GM12874 (cell line): ENCODE data around the gene ZNRD2.
A peak's percentile ranks its signal among the peaks of the same experiment; 100 is the strongest.

ENCODE experiments used
- TF ChIP-seq, protein P1 (sequence below): IDR thresholded peaks from 2 replicates; pipeline ENCODE4 v1.5.1; 2011; ENCODE audit warnings: low read depth, mild to moderate bottlenecking, control low read depth, low read length, moderate library complexity; ENCODE audit not compliant: insufficient read depth

The ZNRD2 gene

DNA sequence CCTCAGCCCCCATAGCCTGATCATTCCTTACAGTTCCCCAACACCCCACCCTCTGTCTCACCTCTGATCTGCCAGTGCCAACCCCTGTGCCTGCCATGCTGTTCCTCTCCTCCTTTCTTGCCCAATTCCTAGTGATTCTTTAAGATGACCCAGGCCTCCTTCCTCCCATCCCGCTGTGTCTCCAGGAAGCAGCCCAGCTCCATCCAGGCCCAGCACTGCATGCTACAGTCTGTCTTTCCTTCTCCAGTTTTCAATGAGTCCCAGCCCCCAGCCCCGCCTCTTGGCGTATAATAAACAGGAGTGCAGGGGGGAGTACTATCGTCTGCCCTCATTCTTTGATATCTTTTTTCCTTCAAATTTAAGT is 24.4 kb upstream of the ZNRD2 start:
- TF ChIP-seq, protein P1, sequence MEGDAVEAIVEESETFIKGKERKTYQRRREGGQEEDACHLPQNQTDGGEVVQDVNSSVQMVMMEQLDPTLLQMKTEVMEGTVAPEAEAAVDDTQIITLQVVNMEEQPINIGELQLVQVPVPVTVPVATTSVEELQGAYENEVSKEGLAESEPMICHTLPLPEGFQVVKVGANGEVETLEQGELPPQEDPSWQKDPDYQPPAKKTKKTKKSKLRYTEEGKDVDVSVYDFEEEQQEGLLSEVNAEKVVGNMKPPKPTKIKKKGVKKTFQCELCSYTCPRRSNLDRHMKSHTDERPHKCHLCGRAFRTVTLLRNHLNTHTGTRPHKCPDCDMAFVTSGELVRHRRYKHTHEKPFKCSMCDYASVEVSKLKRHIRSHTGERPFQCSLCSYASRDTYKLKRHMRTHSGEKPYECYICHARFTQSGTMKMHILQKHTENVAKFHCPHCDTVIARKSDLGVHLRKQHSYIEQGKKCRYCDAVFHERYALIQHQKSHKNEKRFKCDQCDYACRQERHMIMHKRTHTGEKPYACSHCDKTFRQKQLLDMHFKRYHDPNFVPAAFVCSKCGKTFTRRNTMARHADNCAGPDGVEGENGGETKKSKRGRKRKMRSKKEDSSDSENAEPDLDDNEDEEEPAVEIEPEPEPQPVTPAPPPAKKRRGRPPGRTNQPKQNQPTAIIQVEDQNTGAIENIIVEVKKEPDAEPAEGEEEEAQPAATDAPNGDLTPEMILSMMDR = no peak

DNA sequence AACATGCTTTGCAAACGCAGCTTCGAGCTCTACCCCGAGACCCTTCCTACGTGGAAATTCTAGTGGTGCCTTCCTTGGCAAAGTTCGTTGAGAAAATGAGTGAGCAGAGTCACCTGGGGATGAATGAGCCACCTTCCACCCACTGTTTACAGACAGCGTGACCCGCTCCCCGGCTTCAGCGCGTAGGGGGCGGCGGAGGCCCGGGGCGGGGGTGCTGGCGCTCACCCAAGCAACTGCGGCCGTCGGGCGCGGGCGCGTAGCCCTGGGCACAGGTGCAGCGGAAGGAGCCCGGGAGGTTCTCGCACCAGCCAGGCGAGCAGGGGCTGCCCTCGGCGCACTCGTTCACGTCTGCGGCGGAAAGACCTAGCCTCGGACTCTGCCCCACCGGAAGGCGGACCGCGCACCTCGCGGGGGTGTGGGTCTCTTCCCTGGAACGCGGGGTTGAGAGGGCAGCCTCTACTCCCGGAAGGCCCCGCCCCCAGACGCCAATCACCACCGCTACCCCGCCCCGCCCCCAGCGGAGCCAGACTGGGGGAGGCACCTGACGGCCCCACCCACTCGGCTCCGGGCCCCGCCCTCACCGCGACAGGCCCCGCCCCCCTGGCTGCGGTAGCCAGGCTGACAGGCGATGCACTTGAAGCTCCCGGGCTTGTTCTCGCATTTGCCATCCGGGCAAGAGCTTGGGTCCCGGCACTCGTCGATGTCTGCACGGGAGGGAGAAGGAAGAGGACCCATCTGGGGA is 23.9 kb upstream of the ZNRD2 start:
- TF ChIP-seq, protein P1 = no peak

DNA sequence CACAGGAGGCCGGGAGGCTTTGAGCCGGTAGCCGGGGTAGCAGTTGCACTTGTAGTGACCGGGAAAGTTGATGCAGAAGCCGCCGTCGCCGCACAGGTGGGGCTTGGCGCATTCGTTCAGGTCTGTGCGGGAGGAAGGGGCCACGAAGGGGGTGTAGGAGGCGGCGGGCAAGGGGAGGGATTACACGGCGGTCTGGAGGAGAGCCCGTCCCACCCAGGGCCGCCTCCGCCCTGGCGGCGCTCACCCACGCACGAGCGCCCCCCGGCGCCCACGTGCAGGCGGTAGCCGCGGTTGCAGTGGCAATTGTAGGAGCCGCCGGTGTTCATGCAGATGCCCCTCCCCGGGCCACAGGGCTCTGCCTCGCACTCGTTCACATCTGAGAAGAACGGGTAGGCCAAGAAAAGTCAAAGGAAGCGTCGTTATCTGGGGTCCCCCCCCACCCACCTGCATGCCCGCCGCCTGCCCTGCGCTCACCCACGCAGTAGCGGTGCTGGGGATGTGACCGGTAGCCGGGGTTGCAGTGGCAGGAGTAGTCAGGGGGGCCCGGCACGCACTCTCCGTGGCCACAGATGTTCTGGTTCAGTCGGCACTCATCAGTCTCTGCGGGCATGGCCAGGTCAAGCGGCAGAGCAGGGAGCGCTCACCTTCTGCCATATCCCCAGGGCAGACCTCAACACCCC is 22.7 kb upstream of the ZNRD2 start:
- TF ChIP-seq, protein P1 = peak; percentile 28; the same call in 1 of the 2 replicates

DNA sequence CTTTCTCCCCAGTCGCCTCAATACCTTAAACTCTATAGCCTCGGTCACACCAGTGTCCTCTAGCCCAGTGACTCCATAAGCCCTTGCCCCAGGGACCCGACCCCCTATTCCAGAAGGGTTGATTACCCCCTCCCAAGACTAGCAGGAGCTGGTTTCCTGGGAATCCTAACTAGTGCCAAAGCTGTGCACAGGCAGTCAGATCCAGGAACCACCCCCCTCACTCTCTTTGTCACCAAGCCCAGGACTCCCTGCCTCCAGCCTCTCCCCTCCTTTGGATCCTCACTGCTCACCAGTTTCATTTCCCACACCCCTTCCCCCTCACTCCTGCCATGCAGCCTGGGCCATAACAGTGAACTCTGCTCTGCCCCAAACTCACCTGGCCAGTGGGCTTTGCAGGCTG is 21.9 kb upstream of the ZNRD2 start:
- TF ChIP-seq, protein P1 = no peak

DNA sequence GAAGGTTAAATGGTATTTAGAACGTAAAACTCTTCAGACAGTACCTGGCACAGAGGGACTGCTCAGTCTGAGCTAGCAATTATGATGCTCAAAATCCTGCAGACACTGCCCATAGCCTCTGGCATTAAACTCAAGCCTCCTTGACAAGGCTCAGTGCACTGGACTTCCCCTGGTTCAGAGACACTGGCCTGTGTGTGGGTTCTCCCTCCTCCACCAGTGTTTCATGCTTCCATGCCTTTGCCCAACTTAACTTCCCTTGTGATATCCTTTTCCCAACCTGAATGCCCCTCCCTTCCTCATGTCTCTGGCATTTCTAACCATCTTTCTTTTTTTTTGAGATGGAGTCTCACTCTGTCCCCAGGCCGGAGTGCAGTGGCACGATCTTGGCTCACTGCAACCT is 21.2 kb upstream of the ZNRD2 start:
- TF ChIP-seq, protein P1 = no peak

DNA sequence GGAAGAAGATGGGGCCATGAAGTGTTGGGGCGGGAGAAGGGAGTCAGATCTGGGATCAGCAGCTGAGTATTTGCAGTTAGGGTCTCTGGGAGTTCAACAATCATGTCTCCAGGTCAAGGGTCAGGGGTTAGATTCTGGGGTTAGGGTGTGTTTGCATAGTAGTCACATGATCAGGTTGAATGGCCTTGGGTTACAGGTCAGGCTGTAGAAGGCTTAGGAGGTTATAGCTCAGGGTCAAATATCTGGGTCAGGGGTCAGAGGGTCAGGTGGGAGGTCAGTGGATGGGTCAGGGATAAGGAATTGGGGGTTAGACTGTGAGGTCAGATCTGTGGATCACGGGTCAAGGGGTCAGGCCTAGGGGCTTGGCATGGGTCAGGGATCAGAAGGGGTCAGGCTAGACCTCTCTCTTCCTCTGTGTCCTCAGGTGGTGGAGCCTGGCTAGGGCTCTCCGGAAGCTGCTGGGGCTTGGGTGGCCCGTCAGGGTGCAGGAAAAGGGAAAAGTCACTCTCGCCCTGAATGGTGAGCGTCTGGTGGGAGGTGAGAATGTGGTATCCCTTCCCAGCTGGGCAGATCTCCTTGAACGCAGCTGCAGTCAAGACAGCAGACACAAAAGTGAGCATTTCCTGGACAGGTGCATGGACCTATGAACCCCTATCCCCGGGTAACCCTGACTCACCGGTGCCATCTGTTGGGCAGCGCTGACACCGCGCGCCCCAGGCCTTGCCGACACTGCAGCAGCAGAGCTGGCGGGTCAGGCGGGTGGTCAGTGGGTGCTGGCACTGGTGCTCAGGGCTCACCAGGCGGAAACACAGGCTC is 18.5 kb upstream of the ZNRD2 start:
- TF ChIP-seq, protein P1 = peak; percentile 89

DNA sequence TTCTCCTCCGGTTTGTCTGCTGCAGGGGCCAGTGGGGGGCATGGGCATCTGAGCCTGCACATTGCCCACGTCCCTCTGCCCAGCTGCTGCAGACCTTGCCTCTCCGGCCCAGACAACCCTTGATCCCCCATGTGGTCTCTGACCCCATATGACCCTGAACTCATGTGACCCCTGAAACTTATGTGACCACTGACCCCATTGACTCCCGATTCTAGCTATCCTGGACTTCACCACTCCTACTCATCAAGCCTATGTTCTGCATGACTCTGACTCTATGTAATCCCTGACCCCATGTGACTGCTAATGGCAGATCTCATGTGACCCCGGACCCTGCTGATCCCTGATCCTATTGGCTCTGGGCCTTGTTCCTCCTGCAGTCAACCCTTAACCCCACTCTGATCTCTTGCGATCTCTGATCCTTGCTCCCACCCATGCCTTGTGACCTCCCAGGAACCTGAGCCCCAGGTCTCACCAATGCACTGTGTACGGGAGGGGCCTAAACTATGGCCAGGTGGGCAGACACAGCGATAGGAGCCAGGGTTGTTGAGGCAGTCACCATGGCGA is 17.8 kb upstream of the ZNRD2 start:
- TF ChIP-seq, protein P1 = no peak
